Hematopoietic multipotent progenitor cell treated with erythropoietin and hydrocortisone succinate and interleukin-3 and kit ligand, for 8 days (in vitro differentiated cells): Measurements from ENCODE around the gene PSTPIP1.
A peak's percentile ranks its signal among the peaks of the same experiment; 100 is the strongest.

Experiments used
- DNase-seq: peaks from one replicate; pipeline ENCODE4 v3.0.0-alpha.2; 2015

PSTPIP1 gene

DNA sequence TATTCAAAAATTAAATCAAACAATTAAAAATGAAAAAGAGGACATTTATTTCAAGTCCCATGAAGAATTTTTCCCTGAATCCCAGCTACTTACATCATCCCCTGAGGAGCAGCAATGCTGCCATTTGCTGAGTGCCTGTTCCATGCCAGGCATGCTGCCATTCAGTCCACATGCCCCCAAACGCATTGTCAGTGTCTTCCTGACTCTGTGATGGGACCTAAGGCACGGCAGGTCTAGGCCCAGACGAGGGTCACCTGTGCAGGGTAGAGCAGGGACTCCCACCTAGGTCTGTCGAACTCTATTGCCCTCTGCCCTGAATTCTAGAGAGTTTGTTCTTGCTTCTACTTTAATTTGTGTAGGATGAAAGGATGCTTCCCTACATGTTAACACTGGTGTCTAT lies 7.0 kb downstream of the PSTPIP1 start:
- DNase-seq = no peak

DNA sequence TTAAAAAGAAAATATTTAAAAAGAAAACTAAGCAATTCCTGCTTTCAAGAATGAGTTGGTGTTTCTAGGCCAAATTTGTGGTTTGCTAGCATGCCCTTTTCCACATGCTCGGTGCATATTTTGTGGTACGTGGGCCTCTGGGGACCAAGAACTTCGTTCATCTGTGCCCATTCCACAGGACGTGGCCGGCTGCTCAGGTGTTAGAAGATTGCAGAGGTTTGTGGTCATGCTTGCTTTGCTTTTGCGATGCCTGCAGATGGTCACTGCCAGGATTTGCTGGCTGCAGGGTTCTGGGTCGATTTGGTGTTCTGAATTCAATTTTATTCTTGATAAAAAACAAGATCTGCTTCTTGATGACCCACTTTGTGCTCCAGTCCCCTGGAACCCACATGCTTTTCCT lies 7.5 kb downstream of the PSTPIP1 start:
- no peak for DNase-seq

DNA sequence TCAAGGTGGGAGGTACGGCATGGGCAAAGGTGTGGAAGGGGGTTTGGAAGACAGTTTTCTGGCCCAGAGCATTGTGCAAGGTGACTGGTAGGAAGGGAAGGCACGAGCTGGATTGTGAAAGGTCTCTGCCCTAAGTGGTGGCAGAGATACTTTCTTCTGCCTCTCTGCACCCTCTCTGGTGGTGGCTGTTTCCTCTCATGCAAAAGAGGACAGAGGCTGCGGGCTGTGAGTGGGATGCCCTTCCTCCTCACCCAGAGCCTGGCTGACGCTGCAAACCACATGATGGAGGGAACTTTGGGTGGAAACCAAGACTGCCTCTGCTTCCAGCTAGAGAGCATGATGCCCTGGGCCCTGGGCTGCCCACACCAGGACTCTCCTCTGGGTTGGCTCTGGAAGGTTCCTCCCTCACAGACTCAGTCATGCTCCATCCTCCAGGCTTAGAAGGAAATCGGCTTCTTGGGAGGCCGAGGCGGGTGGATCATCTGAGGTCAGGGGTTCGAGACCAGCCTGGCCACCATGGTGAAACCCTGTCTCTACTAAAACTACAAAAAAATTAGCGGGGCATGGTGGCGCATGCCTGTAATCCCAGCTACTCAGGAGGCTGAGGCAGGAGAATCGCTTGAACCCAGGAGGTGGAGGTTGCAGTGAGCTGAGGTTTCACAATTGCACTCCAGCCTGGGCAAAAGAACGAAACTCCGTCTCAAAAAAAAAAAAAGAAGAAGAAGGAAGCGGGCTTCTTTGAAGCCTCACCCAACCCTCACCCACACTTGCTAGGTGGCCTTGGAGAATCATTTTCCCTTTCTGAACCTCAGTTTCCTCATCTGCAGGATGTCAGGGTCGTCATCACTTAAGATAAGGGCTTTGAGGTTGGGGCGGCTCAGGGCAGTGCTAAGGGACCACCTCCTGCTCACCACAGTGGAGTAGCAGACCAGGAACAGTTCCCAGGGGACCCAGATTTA lies 8.3 kb downstream of the PSTPIP1 start:
- DNase-seq = peak; percentile 5

DNA sequence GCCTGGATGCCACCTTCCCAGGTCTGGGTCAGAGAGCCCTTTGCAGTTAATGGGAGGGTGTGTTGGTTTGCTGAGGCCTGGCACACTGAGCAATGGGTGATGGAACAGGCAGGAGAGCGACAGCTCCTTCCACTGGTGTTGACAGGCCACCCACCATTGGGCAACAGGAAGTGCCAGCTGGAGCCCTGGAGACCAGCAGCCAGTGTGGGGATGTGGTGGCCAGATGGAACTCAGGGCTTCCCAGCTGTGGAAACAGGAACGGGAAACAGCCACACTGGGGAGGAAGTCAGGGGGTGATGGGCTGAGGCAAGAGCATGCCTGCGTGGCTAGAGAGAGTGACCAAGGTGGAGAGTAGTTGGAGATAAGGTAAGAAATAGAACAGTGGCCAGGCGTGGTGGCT lies 9.3 kb downstream of the PSTPIP1 start:
- peak; percentile 6 for DNase-seq

DNA sequence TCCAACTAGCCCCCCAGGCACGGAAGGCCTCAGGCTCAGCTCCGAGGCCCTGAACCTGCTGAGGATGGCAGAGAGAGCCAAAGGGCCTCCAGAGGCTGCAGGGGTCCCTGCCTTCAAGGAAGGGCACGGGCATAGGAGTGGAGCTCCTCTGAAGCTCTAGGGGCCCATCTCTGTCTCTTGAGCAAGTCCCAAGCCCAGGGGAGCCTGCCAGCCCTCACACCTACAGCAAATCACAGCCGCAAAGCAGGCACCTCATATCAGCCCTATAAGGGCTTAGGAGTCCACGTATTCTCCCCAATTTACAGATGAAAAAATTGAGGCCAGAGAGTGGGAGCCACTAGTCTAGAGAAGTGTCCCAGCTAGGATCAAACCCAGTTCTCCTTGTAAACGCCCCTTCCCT lies 14.2 kb downstream of the PSTPIP1 start:
- no peak for DNase-seq

DNA sequence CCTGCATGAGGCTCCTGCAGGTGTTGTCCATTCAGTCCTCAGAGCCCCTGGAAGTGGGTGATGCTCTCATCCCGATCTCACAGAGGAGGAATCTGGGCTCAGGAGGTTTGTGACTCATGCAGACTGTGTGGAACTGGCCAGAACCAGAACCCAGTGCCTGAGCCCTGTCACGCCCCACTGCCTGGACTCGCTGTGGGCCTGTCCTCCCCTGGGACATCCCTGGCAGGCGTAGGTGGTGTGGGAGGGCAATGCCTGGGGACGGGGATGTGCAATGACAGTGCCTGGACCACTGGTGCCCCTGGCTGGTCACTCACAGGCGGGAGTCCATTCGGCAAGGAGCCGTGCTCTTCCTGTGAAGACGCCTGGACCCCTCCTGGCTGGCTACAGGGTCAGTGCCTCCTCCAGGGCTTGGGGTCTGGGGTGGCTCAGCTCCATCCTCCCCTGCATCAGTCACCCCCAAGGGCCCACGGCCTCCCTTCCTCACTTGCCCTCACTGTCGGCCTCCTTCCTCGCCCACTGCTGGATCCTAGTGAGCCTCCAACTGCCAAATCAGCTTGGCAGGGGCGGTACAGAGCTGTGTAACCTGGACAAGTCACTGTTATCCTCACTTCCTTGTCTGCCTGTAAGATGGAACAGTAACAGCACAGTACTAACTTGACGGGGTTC lies 14.9 kb downstream of the PSTPIP1 start:
- no peak for DNase-seq

DNA sequence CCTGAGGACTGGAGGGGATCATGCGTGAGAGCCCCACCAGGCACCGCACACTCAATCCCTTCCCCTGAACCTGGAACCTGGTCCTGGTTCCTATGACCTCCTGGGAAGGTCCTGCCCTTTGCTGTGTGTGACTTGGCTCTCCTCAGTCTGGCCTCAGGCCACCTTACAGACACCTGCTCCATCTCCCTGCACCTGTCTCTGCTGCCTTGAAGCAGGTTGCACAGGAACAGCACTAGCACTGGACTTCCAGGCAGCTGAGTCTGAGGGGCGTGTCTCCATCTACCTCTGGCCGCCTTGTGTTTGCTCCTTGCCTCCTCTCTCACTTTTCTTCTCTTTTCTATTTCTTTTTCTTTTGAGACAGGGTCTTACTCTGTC lies 15.4 kb downstream of the PSTPIP1 start:
- no peak for DNase-seq

DNA sequence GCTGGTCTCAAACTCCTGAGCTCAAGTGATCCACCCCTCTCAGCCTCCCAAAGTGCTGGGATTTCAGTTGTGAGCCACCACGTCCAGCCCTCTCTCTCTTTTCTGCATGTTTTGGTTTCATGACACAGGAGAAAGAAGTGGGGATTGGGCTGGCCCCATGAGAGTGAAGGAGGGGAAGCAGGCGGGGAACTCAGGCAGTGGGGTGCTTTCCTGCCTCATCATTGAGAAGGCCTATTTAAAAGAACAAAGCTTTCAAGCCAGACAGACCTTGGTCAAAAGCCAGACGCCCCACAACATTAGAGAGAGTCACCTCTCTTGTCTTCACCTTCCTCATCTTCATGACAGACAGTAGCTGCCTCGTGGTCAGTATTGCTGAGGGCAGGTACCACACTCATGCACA lies 15.9 kb downstream of the PSTPIP1 start:
- DNase-seq = no peak

DNA sequence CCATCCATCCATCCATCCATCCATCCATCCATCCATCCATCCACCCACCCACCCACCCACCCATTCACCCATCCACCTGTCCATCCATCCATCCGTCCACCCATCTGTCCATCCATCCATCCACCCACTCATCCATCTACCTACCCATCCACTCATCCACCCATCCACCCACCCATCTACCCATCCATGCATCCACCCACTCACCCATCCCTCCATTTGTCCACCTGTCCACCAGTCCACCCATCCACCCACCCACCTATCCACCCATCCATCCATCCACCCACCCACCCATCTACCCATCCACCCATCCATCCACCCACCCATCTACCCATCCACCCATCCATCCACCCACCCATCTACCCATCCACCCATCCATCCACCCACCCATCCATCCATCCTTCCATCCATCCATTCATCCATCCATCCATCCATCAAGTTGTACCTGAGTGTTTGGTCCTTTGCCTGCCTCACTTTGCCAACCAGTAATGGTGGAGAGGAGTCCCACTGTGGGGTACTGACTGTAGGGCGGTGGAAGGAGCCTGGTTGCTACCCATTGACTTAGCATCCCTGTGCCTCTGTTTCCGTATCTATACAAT lies 17.3 kb downstream of the PSTPIP1 start:
- no peak for DNase-seq

DNA sequence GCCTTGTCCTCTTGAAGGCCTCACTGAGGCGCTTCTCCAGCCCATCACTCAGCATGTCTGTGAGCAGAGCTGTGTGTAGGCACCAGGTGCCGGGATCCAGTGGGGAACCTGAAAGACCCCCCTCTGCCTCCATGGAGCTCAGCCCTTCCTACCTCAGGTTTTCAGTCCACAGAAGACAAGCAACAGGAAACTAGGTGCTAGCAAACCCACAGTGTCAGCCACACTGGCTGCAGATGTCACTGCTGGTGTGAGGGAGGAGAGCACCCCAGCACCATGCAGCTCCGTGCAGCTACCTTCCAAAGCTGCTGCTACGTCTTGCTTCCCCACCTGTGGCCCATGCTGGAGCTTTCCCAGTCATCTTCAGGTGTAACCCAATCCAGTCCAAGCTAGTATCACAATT lies 17.9 kb downstream of the PSTPIP1 start:
- DNase-seq = no peak

DNA sequence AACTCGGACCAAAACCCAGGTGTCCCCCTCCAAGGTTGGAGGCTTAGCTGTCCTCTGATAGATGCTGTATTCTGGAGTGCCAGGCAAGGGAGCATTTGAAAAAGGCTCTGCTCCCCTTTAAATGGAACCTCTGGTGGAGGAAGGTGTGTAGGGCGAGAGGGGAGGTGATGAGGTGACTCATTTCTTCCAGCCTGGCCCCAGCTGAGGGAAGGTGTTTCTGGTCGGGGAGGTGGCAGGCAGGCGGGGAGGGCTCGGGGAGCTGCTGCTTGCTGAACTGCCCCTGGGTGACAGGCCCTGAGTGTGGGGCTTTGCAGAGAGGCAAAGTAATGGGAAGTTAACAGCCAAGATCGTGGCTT lies 18.8 kb downstream of the PSTPIP1 start:
- no peak for DNase-seq

DNA sequence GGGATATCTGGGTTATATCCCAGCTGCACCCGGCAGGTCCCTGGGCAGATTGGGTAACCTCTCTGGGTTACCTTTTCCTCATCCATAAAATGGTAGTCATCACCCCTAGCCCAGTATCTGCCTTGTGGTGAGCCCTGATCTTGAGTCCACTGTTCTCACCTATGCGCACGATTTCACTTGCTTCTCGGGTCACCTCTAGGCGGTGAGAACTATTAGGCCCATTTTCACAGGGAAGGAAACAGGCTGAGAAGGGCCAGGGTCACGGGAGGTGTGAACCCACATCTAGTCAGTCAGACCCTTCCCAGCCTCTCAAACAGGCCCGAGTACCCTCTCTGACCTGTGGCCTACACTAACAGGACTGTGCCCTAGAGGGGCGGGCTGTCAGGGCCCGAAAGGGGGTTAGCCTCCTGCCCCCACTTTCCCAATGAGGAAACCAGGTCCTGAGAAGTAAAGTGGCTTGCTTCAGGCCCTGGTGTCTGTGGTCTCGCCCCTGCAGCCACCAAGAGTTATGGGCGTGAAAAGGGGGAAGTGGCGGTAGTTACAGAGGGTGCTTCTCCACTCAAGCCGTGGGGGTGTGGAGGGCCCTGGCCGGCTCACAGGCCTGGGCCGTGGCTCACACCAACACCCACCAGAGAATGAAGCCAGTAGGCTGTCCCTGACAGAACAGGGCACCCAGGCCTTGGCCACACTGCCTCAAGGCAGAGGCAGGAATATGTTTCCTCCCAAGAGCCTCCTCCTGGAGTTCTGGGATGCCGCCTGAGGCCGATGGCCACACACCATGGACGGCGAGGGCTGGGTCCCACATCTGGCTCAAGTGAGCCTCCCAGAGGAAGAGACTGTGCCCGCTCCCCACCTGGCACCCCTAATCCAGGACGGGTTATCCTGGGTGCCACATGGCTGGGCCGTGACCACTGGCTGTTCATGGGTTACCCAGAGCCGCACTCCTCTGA lies 19.5 kb downstream of the PSTPIP1 start:
- DNase-seq = peak; percentile 7

DNA sequence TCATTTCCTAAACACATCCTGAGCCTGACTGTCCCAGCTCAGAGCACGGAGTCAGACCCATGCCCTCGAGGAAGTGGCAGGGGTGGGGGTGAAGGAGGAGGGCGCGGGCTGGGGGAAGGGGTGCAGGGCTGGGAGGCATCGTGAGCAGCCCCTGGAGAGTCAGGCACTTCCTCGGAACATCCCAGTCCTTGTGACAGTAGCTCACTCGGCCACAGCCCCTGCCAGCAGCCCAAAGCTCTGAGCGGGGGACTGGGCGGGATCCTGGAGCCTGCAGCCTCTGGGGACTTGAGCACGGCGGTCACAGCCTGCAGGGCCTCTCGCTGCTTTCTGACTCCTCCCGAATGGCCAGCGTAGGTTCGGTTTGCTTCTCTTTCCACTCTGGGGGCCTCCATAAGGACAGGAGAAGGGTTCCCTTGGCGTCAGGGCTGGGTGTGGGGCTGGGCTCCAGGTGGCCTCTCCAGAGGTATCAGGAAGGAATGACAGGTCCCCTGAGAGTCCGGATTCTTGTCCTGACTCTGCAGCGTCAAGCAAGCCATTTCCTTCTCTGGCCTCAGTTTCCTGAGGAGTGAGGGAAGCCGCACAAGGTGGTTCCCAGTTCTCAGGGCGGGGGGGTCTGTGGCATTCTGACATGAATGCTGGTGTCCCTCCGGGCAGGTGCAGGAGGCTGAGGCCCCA lies 20.9 kb downstream of the PSTPIP1 start:
- no peak for DNase-seq

DNA sequence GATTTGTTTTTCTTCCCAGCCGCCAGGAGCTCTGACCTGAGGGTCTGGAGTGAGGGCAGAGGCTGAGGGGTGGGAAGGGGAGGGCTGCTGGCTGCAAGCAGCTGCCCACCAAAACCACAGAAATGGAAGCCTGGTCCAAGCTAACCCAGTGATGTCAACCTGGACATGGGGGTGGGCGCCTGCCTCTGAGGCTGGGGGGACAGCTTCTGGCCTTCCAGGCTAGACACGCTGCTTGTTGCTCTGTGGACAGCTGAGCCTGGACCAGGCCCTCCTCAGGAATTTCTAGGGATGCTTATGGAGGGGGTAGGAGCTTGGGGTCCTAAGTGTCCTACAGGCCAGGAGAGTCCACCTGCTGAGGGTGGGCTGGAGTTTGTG lies 21.4 kb downstream of the PSTPIP1 start:
- DNase-seq = no peak

DNA sequence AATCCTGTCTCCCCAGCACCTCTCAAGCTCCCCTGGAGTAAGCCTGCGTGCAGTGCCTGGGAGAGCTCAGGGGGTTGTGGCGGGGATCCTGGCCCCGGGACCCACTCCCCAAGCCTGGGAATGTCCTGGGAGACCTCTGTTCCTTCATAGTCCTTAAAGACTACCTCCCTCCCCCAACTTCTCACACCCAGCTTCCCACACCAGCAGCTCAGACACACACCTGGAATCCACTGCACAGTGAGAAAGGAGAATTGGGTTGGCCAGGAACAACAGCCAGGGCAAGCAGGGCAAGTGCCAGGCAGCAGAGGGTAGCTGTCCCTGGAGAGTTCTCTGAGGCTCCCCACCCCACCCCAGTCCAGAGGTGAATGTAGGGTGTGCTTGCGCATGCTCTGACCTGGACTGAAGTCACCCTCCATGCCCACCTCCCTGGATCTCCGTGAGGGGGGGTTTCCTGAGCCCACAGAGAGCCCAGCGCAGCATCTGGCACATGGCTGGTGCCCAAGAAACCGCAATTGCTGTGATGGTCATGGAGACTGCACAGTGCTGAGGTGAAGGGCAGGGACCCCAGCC lies 22.2 kb downstream of the PSTPIP1 start:
- no peak for DNase-seq

DNA sequence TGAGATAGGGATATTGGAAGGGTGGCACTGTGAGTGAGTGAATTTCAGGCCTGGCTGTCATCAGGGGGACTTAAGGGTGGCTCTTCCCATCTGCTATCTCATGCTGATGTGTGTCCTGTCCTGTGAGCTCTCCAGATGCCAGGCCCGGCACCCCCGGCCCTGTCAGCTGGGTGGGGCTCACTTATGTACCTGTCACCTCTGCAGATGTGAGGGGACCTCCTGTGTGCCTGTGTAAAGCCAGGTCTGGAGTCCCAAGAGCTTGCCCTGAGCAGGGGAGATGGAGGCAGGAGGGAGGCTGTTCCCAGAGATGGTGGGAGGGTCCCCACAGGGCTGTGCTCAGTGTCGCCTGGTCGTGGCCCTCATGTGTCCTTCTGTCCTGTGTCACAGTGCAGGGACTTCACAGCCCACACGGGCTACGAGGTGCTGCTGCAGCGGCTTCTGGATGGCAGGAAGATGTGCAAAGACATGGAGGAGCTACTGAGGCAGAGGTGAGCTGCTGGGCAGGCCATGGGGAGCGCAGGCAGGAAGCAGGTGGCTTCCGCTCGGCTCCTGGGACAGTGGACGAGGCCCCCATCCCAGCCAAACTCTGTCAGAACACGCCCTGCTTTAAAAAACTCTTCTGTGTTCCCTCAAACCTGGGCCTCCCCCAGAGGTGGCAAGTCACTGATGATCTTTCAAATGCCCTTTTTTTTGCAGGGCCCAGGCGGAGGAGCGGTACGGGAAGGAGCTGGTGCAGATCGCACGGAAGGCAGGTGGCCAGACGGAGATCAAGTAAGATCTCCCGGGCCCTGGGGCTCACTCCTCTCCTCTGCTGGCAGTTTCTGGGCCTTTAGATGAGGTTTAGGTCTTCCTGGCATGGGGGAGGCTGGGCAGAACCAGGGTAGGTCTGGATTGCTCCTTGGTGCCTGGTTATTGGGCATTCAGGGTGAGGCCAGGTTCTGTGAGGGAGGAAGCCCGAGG lies 23.1 kb downstream of the PSTPIP1 start:
- DNase-seq = no peak

DNA sequence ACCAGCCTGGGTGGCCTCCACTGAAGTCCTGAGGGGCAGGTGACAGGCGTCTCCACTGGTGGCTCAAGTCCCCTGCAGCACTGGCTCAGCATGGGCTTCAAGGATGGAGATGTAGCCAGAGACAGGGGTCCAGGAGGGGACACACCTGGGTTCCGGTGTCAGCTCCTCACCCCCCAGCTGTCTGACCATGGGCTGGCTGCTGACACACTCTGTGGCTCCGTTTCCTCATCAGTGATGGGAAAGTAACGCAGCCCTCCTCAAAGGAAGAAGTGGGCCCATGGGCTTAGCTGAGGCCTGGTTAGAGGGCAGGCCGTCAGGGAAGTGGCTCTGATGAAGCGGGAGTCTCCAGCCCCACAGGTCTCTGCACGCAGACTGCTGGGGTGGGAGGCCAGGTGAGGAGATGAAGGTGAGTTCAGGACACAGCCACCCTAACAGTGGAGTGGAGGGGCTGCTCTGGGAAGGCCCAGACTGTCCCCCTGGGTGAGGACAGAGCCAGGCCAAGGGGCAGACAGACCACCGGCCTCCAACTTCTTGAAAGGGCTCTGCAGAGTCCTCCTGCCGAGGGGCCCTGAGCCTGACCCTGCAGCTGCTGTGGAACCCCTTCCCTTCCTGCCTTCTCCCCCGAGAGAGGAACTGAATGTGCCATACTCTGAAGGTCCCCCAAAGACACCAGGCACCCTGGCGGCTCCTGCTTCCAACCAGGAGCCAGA lies 24.0 kb downstream of the PSTPIP1 start:
- no peak for DNase-seq

DNA sequence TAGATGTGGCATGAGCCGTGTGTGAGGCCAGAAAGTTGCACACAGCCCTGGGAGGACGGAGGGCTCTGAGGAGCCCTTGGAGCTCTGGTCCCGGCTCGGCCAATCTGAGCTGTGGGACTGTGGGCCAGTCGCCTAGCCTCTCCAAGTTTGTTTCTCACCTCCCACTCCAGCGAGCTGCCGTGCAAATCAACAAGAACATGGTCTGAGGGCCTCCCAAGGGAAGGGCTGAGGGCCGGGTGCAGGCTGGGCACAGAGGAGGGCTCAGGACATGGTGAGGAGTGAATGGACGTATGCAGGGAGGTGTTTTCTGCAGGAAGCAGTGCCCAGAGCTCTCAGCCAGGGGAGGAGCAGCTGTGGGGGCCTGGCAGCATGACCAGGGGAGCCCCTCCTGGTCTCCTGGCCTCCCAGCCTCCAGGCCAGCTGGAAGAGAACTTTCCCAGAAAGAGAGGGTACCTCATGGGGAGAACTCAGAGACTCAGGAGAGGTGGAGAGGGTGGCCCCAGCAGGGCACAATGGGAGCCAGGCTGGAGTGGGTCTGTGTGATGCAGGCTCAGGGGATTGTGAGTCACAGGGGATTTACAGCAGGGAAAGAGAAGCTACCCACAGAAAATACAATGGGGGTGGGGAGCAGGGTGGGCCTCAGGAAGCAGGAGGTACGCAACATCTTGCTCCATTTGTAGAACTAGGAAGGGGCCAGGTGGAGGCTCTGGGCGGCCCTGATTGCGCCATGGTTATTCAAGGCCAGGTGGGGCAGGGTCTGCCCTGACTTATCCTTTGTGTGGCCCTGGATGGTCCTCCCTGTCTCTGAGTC lies 24.8 kb downstream of the PSTPIP1 start:
- DNase-seq = no peak
